Measurements from ENCODE around the gene ARHGEF9.
"Not testable (repeated sequence)": the region's sequence is repeated elsewhere in the genome, so short reads cannot be mapped to it uniquely, and the experiment has no call there.

Gene ARHGEF9

GRCh38 chrX:63657821-63658220, 127.2 kb downstream of the ARHGEF9 start:
- DNase-seq (ENCODE audit: low read depth), result no peak

- no peak for DNase-seq (ENCODE audit: low read depth)
These were observed 128.0 kb downstream of the ARHGEF9 start for GRCh38 chrX:63656871-63657580.

- no peak for DNase-seq (ENCODE audit: low read depth)
These were observed 132.8 kb downstream of the ARHGEF9 start for GRCh38 chrX:63652086-63652765.

- not testable (repeated sequence) for DNase-seq (ENCODE audit: low read depth)
These were observed 139.3 kb downstream of the ARHGEF9 start for GRCh38 chrX:63645748-63646147.

- no peak for DNase-seq (ENCODE audit: low read depth)
These were observed 149.3 kb downstream of the ARHGEF9 start for GRCh38 chrX:63635750-63636149.

GRCh38 chrX:63613531-63614028, 171.4 kb downstream of the ARHGEF9 start:
- no peak for DNase-seq (ENCODE audit: low read depth)

GRCh38 chrX:63585936-63586335, 199.1 kb downstream of the ARHGEF9 start:
- DNase-seq (ENCODE audit: low read depth), result no peak
